ENCODE measurements around the gene OR51A2. TPM values are rescaled to one million over a fixed set of nuclear protein-coding genes. Genes with fewer than 3 reads are reported as not detected.
"Not testable (repeated sequence)": the region's sequence is repeated elsewhere in the genome, so short reads cannot be mapped to it uniquely, and the experiment has no call there.

Gene OR51A2
- total RNA-seq, result not detected in 2 replicates

DNA sequence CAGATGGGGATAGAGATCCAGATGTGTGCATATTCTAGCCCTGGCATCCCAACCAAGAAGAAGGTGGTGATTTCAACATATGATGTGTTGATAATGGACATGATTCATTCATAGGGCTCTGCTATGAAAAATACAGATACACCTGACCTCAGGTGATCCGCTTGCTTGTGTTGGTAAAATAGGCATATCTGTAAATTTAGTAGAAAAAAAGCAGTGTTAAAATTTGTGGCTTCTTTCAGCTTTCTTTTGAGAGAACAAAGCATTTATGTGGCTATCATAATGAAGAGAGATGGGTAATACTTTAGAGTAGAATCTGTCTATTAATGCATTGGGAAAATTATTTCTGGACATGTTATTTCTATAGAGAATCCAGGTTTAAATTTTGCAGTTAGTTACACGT, at the start of gene OR51A2:
Gene OR51A2, minus strand, starts transcription at position 101 of the 400 bp plus-strand sequence. Its CDS starts 0 bp downstream, at position 101.
- DNase-seq, result not testable (repeated sequence)

DNA sequence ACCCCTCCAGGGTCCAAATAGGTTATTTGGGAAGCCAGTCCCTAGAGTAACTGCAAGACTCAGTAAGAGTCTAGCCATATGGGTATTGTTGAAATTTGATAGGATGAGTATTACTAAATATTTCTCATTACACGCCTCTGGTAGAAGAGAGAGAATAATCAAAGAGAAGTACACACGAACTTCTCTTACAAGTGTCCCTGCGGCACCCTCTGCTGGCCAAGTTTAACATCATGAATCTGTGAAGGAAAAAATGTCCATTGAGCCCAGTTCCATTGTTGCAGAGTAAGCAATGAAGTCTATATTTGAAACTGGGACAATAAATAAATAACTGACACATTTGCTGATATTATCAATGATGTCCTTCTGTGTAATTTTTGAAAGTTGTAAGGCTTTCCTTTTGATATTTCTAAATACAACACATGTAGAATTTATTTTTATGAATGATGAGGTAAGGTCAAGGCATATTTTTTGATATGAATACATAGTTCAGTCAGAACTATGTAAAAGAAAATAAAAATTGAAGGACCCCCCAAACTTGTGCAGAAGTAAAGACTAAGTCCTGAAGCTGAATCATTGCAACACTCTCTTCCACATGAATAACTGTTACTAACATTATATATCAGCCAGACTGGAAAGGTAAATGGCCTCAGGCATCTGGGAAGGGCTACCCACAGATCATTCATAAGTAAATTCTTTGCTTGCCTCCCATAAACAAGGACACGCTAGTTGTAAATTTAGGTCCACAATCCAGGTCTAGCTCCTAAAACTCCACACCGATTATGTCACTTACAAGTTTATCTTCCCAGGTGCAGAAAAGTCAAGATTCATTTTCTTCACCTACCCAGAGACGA, 49.1 kb upstream of the OR51A2 start:
- peak; percentile 21 for DNase-seq

DNA sequence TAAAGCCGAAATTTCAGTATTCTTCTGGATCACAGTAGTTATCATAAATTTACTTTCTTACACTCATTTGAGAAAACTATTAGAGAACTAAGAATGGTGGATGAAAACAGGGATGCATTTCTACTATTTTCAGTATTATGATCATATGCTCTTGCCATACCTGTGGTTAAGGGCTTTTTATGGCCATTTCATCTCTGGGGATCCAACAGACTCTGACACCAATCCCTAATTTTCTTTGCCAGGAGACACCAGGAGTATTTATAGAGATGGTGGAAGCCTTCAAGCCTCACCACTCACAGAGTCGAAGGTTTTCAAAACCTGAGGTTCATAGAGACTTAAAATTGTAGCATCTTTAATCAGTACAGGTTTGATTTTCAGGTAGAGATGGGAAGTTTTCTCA, 39.0 kb upstream of the OR51A2 start, which contains the start of gene OR51L1:
Gene OR51L1, plus strand, starts transcription at position 301 of the 400 bp plus-strand sequence. CDS start 4,132 bp downstream, outside the sequence.
- no peak for DNase-seq

DNA sequence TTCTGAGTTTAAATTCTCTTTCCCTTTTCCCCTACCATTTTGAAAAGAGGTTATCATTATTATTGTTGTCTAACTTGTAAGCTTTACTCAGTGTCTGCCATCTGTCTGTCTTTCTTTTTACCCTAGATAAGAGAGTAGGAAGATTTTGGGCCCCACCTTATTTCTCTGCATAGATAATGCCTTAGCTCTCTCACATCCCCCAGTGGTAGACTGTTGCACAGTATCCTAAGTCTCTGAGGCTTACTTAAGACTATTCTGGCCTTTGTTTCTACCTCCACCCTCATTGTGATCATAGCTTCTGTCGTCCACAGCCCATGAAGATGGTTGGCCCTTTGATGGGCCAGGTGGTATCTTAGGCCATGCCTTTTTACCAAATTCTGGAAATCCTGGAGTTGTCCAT, 35.5 kb upstream of the OR51A2 start:
- DNase-seq, result no peak

GRCh38 chr11:4983841-4984240, 28.3 kb upstream of the OR51A2 start:
- DNase-seq, result no peak

- no peak for DNase-seq
Observed at GRCh38 chr11:4982678-4983077, 27.2 kb upstream of the OR51A2 start.

GRCh38 chr11:4979036-4979435, 23.5 kb upstream of the OR51A2 start:
- DNase-seq, result no peak

DNA sequence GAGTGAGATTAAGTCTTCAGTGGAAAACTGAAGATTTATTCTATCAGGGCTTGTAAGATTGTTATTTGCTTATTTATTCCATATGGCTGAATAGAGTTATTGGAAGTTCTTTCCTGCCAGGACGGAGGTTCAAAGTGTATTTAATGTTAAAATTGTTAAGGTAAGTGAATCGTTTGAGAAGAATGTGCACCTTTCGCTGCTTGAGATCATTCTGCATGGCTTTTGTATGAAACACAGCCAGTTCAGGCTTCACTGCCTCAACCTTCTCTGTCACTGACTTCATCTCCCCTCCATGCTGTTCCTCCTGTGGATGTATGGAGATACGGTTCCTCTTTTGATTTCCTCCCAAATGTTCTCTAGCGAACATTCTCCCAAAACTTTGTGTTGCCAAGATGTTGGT, 19.9 kb upstream of the OR51A2 start:
- DNase-seq, result no peak

GRCh38 chr11:4962816-4963215, 7.3 kb upstream of the OR51A2 start:
- DNase-seq, result no peak

GRCh38 chr11:4960877-4961276, 5.4 kb upstream of the OR51A2 start:
- DNase-seq, result no peak

DNA sequence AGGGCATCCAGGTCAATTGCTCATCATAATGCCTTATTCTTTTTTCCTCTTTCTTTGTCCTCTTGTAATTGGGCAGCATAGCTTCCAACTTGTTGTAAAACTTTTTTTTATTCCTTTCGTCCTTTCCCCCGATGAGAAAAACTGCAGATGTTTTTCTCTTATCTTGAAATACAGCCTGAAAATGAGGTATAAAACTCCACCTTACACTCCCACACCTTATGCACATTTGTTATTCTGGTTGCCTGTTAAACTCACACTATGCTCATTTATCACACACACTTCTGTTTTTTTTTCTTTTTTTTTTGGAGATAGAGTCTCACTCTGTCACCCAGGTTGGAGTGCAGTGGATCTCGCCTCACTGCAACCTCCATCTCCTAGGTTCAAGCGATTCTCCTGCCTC, 1.9 kb upstream of the OR51A2 start:
- no peak for DNase-seq

GRCh38 chr11:4947505-4947904, 8.0 kb downstream of the OR51A2 start, which contains the start of gene OR51A4:
OR51A4 (minus strand) TSS chr11:4947605; CDS start chr11:4947100, 505 bp downstream.
- no peak for DNase-seq

- DNase-seq, result no peak
Observed at GRCh38 chr11:4936745-4937144, 18.8 kb downstream of the OR51A2 start.

- DNase-seq, result no peak
Observed at GRCh38 chr11:4932751-4933150, 22.8 kb downstream of the OR51A2 start.

DNA sequence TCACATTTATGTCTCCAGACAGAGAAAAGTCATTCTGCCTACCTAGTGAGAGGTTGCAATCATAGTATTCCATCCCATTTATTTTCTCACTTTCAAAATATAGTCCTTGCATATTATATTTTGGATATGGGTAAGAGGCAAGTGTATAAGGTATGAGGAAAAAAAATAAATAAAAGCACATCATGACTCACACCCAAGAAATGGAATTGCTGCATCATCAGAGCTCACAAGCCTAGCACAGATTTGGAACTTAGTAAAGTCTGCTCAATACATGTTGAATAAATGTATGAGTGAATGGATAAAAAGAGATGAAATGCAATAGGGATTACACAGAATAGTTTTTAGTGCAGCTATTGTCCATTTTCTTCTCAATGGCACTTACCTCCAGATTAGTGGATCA, 28.9 kb downstream of the OR51A2 start:
- DNase-seq, result no peak

GRCh38 chr11:4924239-4924638, 31.3 kb downstream of the OR51A2 start, which contains the start of gene OR51G1:
OR51G1 (minus strand) TSS chr11:4924339; CDS start chr11:4924339, 0 bp downstream.
- DNase-seq, result no peak

GRCh38 chr11:4922304-4922703, 33.2 kb downstream of the OR51A2 start:
- no peak for DNase-seq

DNA sequence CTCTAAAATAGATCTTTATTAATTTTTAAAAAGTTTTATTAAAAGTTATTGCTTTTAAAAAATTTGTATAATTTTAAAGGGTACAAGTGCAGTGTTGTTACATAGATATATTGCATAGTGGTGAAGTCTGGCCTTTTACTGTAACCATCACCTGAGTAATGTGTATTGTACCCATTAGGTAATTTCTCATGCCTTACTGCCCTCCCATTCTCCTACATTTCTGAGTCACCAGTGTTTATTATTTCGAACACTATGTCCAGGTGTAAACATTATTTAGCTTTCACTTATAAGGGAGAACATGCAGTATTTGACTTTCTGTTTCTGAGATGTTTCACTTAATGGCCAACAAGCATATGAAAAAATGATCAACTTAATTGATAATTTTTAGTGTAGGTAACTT, 33.7 kb downstream of the OR51A2 start:
- DNase-seq, result no peak

DNA sequence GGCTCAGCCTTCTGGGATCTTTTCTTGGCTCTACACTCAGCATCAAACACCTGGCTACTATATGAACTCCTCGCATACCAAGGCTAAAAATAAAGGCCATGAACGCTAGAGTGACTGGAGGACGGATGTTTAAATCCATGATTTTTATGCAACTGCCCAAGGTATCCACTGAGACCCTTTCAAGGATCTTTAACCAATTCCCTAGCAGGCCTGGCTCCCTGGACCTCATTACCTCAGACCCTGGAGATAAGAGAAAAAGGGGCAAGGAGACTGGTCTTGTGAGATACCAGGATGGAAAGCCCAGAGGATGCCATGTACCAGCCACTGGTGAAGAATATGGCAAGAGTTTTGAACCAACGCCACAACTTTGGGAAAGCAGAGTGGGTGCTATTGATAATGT, 36.3 kb downstream of the OR51A2 start, which contains the start of gene OR51G2:
Gene OR51G2, minus strand, starts transcription at position 101 of the 400 bp plus-strand sequence. CDS start 3,687 bp downstream, outside the sequence.
- no peak for DNase-seq

- DNase-seq, result no peak
Observed at GRCh38 chr11:4916581-4916980, 38.9 kb downstream of the OR51A2 start.
